ENCODE measurements around the gene TSPAN3.

TSPAN3 gene

GRCh38 chr15:76998663-76999285 is 72.1 kb downstream of the TSPAN3 start:
- H3K27me3 ChIP-seq (replicated peaks): no peaks in the 10 kb centered on the region
- no peaks in the 10 kb centered on the region for H3K36me3 ChIP-seq (replicated peaks)
- H3K4me3 ChIP-seq (ENCODE audit: low read depth, low read length): no peak overlapping the region
- no peak for TF ChIP-seq CTCF (IDR thresholded peaks at IDR 0.05; ENCODE audit: low read depth, low read length, missing control alignments)
- H3K27ac ChIP-seq: no peak overlapping the region
- DNase-seq: no peak
- in situ Hi-C loops (cut with HindIII; ENCODE audit: low pct_ligation_motif_present, low sequenced_read_pairs): no loop called here

GRCh38 chr15:76996526-76997401 is 74.1 kb downstream of the TSPAN3 start:
- no peak for DNase-seq
- Histone ChIP-seq H3K27me3 (replicated peaks) (no peaks in the 10 kb centered on the region), H3K4me3 (ENCODE audit: low read depth, low read length) (no peak overlapping the region), H3K36me3 (replicated peaks) (no peaks in the 10 kb centered on the region), H3K27ac (no peak overlapping the region)
- TF ChIP-seq CTCF (IDR thresholded peaks at IDR 0.05; ENCODE audit: low read depth, low read length, missing control alignments): no peak
- in situ Hi-C loops (cut with HindIII; ENCODE audit: low pct_ligation_motif_present, low sequenced_read_pairs): no loop called here

GRCh38 chr15:76996076-76996525 is 74.8 kb downstream of the TSPAN3 start:
- DNase-seq: no peak
- in situ Hi-C loops (cut with HindIII; ENCODE audit: low pct_ligation_motif_present, low sequenced_read_pairs): no loop called here
- TF ChIP-seq CTCF (IDR thresholded peaks at IDR 0.05; ENCODE audit: low read depth, low read length, missing control alignments): no peak
- H3K27me3 ChIP-seq (replicated peaks): no peaks in the 10 kb centered on the region
- H3K4me3 ChIP-seq (ENCODE audit: low read depth, low read length): no peak overlapping the region
- H3K27ac ChIP-seq: no peak overlapping the region
- H3K36me3 ChIP-seq (replicated peaks): no peaks in the 10 kb centered on the region

- Histone ChIP-seq H3K4me3 (ENCODE audit: low read depth, low read length) (no peak within 1 kb of the TSS), H3K27ac (no peak within 1 kb of the TSS), H3K27me3 (replicated peaks) (no peaks in the 10 kb centered on the region), H3K36me3 (replicated peaks) (no peaks in the 10 kb centered on the region)
- DNase-seq: no peak
- TF ChIP-seq CTCF (IDR thresholded peaks at IDR 0.05; ENCODE audit: low read depth, low read length, missing control alignments): no peak
- in situ Hi-C loops (cut with HindIII; ENCODE audit: low pct_ligation_motif_present, low sequenced_read_pairs): no loop called here
Observed at GRCh38 chr15:76994971-76995945, 75.7 kb downstream of the TSPAN3 start, which contains the start of gene PSTPIP1. PSTPIP1 (plus strand) TSS chr15:76995126; CDS start chr15:76995574, 448 bp downstream.

GRCh38 chr15:76994496-76994895 is 76.4 kb downstream of the TSPAN3 start:
- Histone ChIP-seq H3K4me3 (ENCODE audit: low read depth, low read length) (no peak overlapping the region), H3K27ac (no peak overlapping the region), H3K36me3 (replicated peaks) (no peaks in the 10 kb centered on the region), H3K27me3 (replicated peaks) (no peaks in the 10 kb centered on the region)
- DNase-seq: no peak
- in situ Hi-C loops (cut with HindIII; ENCODE audit: low pct_ligation_motif_present, low sequenced_read_pairs): no loop called here
- TF ChIP-seq CTCF (IDR thresholded peaks at IDR 0.05; ENCODE audit: low read depth, low read length, missing control alignments): no peak
